HG03095 (cell line): ENCODE results near the gene EDARADD.

Experiments used
- ATAC-seq: cut with Tn5 transposase; IDR thresholded peaks from one replicate; pipeline ENCODE4 v1.9.1; 2021; ENCODE audit warnings: moderate library complexity; ENCODE audit not compliant: unreplicated experiment

The EDARADD gene

DNA sequence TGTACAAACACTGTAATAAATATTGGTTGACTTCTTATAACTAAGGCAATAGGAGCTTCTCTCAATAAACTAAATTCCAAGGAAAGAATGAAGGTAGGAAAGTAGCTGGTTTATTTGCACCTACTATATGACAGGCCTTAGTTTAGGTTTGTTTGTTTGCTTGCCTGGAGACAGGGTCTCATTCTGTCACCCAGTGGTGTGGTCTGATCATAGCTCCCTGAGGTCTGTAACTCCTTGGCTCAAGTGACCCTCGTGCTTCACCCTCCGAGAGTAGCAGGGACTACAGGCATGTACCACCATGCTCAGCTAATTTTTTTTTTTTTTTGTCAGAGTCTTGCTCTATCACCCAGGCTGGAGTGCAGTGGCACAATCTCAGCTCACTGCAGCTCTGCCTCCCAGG is 1.9 kb upstream of the EDARADD start:
- no peak for ATAC-seq

GRCh38 chr1:236394879-236395229 is 768 bp downstream of the EDARADD start:
- no peak for ATAC-seq

- ATAC-seq: peak; percentile 53
These were observed 1.3 kb downstream of the EDARADD start for GRCh38 chr1:236395230-236395946.

DNA sequence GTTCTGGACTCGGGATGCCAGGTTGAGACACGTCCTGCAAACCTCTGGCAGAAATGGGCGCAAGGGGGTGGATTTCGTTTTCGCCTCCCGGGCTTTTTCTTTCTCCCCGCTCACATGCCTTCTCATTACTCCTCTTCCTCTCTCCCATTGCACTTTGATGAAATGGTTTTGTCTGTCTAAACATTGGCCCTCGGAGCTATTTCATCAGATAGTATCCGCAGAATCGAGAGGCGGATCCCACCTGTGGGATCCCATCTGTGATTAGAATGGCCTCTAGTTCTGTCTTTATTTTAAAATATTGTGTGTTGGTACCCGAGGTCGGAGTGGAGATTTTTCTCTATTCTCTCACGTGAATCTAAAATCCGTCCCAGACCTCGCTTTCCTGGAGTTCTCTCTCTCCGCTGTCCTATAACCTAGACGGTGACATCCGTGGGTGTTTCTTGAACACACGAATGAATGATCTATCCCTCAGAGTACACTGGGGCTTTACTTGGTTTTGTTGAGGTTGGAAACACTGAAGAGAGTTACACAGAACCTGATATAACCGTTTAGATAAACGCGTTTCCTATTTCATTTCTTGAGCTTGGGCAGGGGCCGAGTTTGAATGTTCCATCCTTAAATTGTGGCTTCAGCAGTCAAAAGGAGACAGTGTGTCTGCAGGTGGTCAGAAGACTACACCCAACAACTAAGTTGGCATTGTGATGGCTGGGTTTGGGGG is 2.0 kb downstream of the EDARADD start:
- ATAC-seq: no peak

DNA sequence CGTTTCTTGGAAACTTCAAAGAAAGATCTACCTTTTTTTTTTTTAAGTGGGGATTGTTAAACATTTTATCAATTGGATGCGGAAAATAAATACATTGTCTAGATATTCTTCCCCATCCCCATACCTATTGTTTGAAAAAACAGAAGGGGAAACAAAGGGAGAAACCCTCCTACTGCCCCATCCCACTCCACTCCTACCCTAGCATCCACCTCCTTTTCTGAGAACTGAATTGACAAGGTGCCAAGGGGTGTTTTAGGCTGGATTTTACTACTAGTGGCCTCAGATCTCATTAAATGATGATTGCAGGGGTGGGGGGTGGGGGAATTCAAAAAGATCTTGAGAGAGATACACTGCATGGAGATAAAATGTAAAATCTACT is 2.6 kb downstream of the EDARADD start:
- ATAC-seq: no peak

GRCh38 chr1:236397173-236397759 is 3.2 kb downstream of the EDARADD start:
- ATAC-seq: no peak

- no peak for ATAC-seq
These were observed 4.5 kb downstream of the EDARADD start for GRCh38 chr1:236398538-236398937.

GRCh38 chr1:236400061-236400603 is 6.0 kb downstream of the EDARADD start:
- no peak for ATAC-seq

GRCh38 chr1:236401698-236402097 is 7.6 kb downstream of the EDARADD start:
- no peak for ATAC-seq

DNA sequence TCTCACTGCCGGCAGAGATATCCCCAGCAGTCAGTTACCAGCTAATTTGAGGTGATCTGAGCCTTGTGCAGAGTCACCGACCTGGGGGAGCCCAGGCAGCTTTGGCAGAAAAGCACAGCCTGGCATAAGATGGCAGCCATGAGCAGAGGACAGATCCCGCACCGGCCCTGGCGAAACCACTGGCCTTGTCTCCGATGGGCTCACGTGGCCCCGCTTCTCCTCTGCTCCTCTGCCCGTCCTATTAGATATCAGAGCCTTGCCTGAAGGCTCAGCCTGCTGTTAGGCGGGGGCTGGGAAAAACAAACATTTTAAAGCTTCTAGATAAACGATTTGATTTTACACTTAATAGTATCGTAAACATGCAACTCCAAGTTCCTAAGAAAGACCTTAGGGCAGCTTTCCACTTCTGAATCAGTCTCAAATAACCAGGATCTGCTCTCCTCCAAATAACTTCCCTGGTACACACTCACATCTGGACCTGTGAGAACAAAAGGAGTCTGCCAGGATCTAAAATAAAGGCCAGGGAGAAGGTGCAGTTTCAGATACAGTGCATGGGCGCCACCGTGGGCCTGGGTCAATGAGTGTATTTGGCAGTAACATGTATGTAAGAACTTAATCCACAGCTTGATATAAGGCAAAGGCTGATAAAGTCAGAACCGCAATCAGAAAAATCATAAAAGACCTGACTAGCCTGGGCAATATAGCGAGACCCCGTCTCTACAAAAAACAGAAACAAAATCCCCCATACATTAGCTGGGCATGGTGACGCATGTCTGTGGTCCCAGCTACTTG is 10.0 kb downstream of the EDARADD start:
- ATAC-seq: no peak

- ATAC-seq: no peak
These were observed 13.0 kb downstream of the EDARADD start for GRCh38 chr1:236407059-236407458.

DNA sequence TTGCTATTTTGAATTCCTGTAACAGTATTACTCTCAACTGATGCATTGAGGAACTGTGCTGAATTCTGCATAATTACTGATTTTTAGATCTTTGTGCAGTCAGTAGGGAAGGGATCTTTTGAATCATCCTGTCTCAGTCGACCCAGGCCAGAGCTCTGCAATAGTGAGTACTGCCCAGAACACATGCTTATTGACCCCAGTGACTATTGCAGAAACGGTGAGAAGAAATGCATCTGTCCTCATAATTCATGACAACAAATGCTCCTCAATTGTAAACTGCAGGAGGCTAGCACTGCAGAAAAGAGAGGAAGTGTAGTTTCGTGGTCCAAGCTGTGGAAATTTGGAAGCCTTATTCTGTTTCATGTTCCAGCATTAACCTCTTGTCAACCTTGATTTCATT is 19.6 kb downstream of the EDARADD start:
- ATAC-seq: no peak

DNA sequence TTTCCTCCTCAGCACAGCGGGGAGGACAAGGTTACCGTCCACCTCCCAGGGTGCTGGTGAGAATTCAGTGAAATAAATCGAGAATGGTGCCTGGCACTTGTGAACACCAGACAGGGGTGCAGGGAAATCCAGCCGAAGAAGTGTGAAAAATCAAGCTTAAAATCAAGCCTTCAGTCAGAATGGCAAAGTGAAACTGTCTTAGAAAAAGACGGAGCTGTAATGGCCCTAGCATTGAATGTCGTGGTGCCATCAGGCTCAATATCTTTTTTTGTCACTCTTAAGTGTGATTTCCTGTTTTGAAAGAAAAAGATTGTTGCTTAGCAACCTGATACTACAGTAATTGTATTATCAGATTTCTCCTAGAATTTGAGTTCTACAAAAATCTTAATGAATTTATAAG is 22.1 kb downstream of the EDARADD start:
- ATAC-seq: no peak

GRCh38 chr1:236417336-236417735 is 23.2 kb downstream of the EDARADD start:
- ATAC-seq: no peak

DNA sequence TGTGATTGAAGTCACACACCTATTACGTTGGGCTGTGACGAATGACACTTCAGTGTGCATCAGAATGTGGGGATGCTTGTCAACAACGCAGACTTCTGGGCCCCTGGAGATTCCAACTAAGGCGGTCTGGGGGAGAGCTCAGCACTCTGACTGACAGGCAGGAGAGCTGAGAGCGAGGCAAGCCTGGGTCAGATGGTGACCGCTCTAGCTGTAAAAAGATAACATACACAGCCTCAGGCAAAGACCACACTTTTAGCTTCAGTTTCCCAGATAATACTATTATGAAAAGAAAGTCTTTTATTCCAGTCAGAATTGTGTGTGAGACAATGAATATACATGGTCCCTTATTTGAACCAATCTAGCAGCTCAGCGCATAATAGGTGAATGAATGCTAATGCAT is 25.4 kb downstream of the EDARADD start:
- ATAC-seq: no peak

DNA sequence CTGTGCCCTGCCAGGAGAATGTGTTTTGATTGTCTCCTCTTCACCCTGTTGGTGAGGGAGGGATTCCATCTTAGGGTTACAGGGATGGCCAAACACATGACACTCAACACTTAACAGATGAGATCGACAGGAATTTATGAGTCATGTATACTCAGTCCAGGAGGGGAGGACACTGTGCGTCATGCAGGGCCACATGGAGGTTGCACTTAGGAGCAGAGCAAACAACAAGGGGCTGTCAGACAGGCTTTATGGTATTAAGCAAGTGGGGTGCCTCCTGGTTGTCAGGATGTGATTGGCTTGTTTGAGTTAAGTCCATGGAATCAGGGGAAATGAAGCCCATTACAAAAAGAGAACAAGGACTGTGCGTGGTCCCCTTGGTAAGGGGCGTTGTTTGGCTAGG is 26.9 kb downstream of the EDARADD start:
- ATAC-seq: no peak

DNA sequence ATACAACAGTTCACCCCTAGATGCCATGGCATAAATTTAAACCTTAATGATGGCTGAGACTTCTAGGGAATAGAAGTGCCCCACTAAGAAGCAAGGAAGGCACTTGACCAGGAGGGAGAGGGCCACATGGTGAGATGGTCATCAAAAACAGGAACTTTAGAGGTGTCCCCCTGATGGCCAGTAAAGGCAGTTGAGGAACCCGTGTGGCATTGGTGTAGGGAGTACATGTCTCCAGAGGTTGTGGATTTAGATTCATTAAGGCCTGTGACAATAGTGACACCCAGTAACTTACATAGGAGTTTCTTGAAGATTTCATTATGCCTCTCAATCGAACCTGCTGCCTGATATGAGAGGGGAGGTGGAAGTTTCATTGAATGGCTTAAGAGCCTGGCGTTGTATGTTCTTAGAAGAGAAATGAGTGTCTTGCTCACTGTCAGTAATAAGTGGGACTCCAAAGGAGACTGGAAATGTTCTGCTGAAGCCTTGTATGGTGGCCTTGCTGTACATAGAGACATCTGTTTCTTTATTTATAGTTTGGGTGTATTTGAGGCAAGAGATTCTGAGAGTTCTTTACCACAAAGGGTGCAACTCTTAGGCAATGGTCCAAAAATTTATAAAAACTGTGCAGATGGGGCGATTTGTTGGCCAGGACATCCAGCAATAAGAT is 27.9 kb downstream of the EDARADD start:
- no peak for ATAC-seq

DNA sequence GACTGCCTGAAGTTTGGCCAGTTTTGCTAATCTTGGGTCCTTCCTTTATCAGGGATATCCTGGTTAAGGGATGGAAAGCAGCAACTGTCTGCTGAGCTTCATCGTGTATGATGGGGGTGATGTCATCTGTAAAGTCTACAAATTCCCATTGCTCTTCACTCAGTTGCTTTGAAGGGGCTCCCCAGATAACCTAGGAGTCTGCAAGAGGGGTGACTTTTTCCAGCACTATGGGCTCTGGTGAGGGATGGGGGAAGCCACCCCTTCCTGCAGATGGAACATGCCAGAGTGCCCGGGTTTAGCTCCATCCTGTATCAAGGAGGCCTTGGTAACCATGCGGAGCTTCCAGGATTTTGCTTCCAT is 28.4 kb downstream of the EDARADD start:
- ATAC-seq: no peak

GRCh38 chr1:236425031-236425663 is 31.1 kb downstream of the EDARADD start:
- peak; percentile 97 for ATAC-seq

- no peak for ATAC-seq
These were observed 32.1 kb downstream of the EDARADD start for GRCh38 chr1:236426215-236426614.
